Measurements from ENCODE around the gene SMYD3. TPM values are rescaled to one million over a fixed set of nuclear protein-coding genes. Genes with fewer than 3 reads are reported as not detected.
"Not testable (repeated sequence)": the region's sequence is repeated elsewhere in the genome, so short reads cannot be mapped to it uniquely, and the experiment has no call there.

The SMYD3 gene
- total RNA-seq, 1 donor from 2014 or later: 31.9 TPM

DNA sequence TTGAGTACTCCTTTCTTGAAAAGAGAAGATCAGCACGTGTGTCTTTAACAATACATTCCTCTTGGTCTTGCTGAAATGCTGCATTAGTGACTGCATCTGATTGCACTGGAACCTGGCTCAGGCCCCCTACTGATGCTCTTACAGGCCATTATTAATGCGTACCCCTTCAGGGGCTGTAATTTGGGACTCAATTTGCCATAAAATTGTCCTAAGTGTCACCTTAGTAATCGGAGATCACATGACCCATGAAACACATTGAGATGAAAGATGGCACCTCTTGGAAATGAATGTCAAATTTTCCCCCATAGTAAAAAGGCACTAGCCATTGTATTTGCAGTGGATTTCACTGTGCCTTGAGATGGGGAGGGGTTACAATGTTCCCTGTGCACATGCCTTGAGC is 789.0 kb downstream of the SMYD3 start:
- Mint-ChIP-seq H3K36me3 (ENCODE audit: insufficient read depth) (no peaks in the 10 kb centered on the region), H3K4me1 (ENCODE audit: low read depth) (no peaks in the 10 kb centered on the region), H3K27me3 (no peaks in the 10 kb centered on the region), H3K4me3 (ENCODE audit: low read depth) (no peak overlapping the region), H3K9me3 (ENCODE audit: low read depth) (no peaks in the 10 kb centered on the region), H3K27ac (no peak overlapping the region)
- no peak for DNase-seq (ENCODE audit: low spot score, unreplicated experiment)
- TF ChIP-seq CTCF (IDR thresholded peaks at IDR 0.05; ENCODE audit: unreplicated experiment): no peak

DNA sequence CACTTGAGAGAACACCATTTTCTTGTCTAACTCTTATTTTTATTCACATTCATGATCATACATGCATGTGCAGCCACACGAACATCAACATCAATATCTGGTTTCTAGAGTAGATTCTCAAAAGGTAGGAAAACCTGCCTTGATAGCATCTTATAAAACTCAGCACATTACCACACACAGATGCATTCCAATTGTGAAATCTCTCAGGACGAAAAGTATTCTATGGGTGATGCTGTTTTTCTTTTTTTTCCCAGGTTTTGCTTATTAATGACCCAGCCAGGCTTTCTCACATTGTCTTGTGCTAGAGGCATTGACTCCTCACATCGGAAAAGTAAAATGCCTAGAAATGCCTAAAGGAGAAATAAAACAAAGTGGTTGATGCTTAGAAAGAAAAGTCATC is 789.5 kb downstream of the SMYD3 start:
- no peaks in the 10 kb centered on the region for H3K36me3 Mint-ChIP-seq (ENCODE audit: insufficient read depth)
- no peaks in the 10 kb centered on the region for H3K4me1 Mint-ChIP-seq (ENCODE audit: low read depth)
- no peaks in the 10 kb centered on the region for H3K27me3 Mint-ChIP-seq
- no peaks in the 10 kb centered on the region for H3K9me3 Mint-ChIP-seq (ENCODE audit: low read depth)
- DNase-seq (ENCODE audit: low spot score, unreplicated experiment): no peak
- no peak overlapping the region for H3K27ac Mint-ChIP-seq
- no peak overlapping the region for H3K4me3 Mint-ChIP-seq (ENCODE audit: low read depth)
- no peak for TF ChIP-seq CTCF (IDR thresholded peaks at IDR 0.05; ENCODE audit: unreplicated experiment)

- H3K27me3 Mint-ChIP-seq: no peaks in the 10 kb centered on the region
- H3K9me3 Mint-ChIP-seq (ENCODE audit: low read depth): no peaks in the 10 kb centered on the region
- H3K36me3 Mint-ChIP-seq (ENCODE audit: insufficient read depth): no peaks in the 10 kb centered on the region
- DNase-seq (ENCODE audit: low spot score, unreplicated experiment): no peak
- no peak overlapping the region for H3K4me3 Mint-ChIP-seq (ENCODE audit: low read depth)
- TF ChIP-seq CTCF (IDR thresholded peaks at IDR 0.05; ENCODE audit: unreplicated experiment): no peak
- no peaks in the 10 kb centered on the region for H3K4me1 Mint-ChIP-seq (ENCODE audit: low read depth)
- H3K27ac Mint-ChIP-seq: no peak overlapping the region
Measured at GRCh38 chr1:245716561-245716960, 790.5 kb downstream of the SMYD3 start.

GRCh38 chr1:245715970-245716369 is 791.1 kb downstream of the SMYD3 start:
- H3K4me3 Mint-ChIP-seq (ENCODE audit: low read depth): no peak overlapping the region
- H3K36me3 Mint-ChIP-seq (ENCODE audit: insufficient read depth): no peaks in the 10 kb centered on the region
- no peaks in the 10 kb centered on the region for H3K4me1 Mint-ChIP-seq (ENCODE audit: low read depth)
- no peak for TF ChIP-seq CTCF (IDR thresholded peaks at IDR 0.05; ENCODE audit: unreplicated experiment)
- H3K9me3 Mint-ChIP-seq (ENCODE audit: low read depth): no peaks in the 10 kb centered on the region
- no peaks in the 10 kb centered on the region for H3K27me3 Mint-ChIP-seq
- no peak for DNase-seq (ENCODE audit: low spot score, unreplicated experiment)
- H3K27ac Mint-ChIP-seq: no peak overlapping the region

GRCh38 chr1:245715291-245715701 is 791.8 kb downstream of the SMYD3 start:
- Mint-ChIP-seq H3K4me3 (ENCODE audit: low read depth) (no peak overlapping the region), H3K4me1 (ENCODE audit: low read depth) (no peaks in the 10 kb centered on the region), H3K27me3 (no peaks in the 10 kb centered on the region), H3K9me3 (ENCODE audit: low read depth) (no peaks in the 10 kb centered on the region), H3K27ac (peak overlapping the region; percentile 69), H3K36me3 (ENCODE audit: insufficient read depth) (no peaks in the 10 kb centered on the region)
- DNase-seq (ENCODE audit: low spot score, unreplicated experiment): no peak
- no peak for TF ChIP-seq CTCF (IDR thresholded peaks at IDR 0.05; ENCODE audit: unreplicated experiment)

GRCh38 chr1:245714027-245714426 is 793.1 kb downstream of the SMYD3 start:
- H3K27me3 Mint-ChIP-seq; H3K4me1 Mint-ChIP-seq (ENCODE audit: low read depth); H3K36me3 Mint-ChIP-seq (ENCODE audit: insufficient read depth); H3K4me3 Mint-ChIP-seq (ENCODE audit: low read depth); H3K27ac Mint-ChIP-seq; H3K9me3 Mint-ChIP-seq (ENCODE audit: low read depth); DNase-seq (ENCODE audit: low spot score, unreplicated experiment): not testable (repeated sequence)

Data from progenitor cell of endocrine pancreas (in vitro differentiated cells).